Renal cortical epithelial cell (primary cell): Measurements from ENCODE around the gene PNMA8B. TPM values are rescaled to one million over a fixed set of nuclear protein-coding genes. Genes with fewer than 3 reads are reported as not detected.

ENCODE experiments used
- DNase-seq: peaks from one replicate; pipeline ENCODE4 v3.0.0-alpha.2; 2011; ENCODE audit warnings: low read depth
- total RNA-seq: library from RNA; depleted of rRNA; stranded (reverse); fragments of >200 nt; gene quantifications from 2 replicates; pipeline ENCODE4 v1.2.3, GENCODE V29; 2014

Gene PNMA8B
- total RNA-seq, 1 donor from 2014 or later, result 0.85 TPM

GRCh38 chr19:46456930-46457329 lies 38.7 kb downstream of the PNMA8B start:
- DNase-seq, result no peak

GRCh38 chr19:46454244-46454643 lies 41.4 kb downstream of the PNMA8B start:
- DNase-seq, result no peak

GRCh38 chr19:46453661-46454060 lies 42.0 kb downstream of the PNMA8B start:
- no peak for DNase-seq

GRCh38 chr19:46452186-46452585 lies 43.5 kb downstream of the PNMA8B start:
- no peak for DNase-seq

DNA sequence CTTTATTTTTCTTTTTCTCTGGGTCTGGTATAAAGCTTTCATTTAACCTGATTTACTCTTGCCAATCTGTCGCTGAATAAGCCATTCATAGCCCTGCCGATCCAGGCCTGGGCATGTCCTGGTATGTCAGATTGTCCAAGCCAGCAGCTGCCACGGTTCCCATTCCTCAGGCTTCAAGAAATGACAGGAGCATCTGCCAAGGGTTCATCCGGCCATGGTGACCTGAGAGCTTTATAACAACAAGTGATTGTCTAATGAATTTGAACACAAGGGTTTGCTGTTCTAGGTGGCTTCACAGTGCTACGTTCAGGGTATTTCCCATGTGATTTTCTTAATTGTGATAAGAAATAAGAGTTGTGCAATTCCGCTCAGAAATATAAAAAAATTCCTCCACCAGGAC lies 44.3 kb downstream of the PNMA8B start:
- no peak for DNase-seq

GRCh38 chr19:46450737-46451136 lies 44.9 kb downstream of the PNMA8B start:
- DNase-seq, result no peak

DNA sequence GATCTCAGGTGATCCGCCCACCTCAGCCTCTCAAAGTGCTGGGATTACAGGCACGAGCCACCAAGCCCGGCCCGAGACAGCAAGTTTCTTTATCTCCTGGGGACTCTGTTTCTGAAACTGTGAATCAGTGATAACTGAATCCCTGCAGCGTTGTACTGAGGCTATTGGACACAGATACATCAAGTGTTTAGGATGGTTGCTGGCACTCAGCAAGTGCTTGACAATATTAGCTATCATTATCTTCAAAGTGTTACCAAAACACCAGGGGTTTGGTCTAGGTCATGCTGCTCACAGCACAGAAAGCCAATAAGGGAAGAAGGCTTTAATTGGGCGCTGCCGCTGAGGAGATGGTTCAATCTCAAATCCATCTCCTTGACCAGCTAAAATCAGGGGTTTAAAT lies 46.4 kb downstream of the PNMA8B start:
- no peak for DNase-seq

- DNase-seq, result no peak
Observed at GRCh38 chr19:46448601-46449000, 47.1 kb downstream of the PNMA8B start.

DNA sequence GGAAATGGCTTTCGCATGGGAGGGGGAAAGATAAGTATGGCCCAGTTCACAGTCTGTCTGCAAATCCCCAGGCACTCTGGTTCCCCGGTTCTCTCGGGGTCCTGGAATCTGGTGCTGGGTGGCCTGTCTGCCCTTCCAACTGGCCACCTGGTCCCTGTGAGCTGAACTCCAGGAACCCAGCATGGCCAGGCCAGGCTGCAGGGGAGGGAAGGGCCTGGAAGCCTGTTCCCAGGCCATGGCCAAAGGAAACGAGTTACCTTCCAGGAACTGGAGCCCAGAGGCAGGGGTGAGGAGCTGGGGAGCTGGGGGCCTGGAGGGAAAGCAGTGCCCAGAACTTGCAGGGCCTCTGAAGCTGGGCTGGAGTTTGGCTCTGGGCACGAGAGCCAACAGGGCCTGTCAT lies 47.8 kb downstream of the PNMA8B start:
- DNase-seq, result no peak

GRCh38 chr19:46447006-46447405 lies 48.7 kb downstream of the PNMA8B start:
- no peak for DNase-seq

GRCh38 chr19:46446021-46446420 lies 49.6 kb downstream of the PNMA8B start:
- no peak for DNase-seq

- peak; percentile 59 for DNase-seq
Observed at GRCh38 chr19:46442808-46443450, 52.7 kb downstream of the PNMA8B start.

DNA sequence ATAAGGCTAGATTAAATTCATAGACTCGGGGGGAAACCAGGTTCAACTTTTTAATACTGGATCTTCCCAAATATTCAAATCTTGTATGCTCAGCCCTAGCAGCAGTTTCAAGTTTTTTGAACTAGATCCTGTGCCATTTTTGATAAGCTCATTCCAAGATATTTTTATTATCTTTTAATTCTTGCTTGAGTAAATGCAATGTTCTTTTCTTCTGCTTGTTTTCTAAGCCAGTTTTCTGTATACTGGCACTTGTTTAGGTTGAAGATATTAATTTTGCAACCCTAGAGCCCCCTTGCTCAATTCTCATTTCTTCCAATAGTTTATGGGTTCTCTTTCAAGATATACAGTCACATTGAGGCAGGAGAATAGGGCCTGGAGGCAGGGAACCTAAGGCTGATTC lies 53.8 kb downstream of the PNMA8B start:
- no peak for DNase-seq

Other genes with a start within 250 kb of the PNMA8B start
- gene HIF3A, start 198.8 kb downstream of the PNMA8B start, total RNA-seq, result 1.1 TPM in 1 of 2 replicates, not detected in the other
- gene PPP5C, start 148.8 kb downstream of the PNMA8B start, total RNA-seq, result 36.6 and 64.9 TPM in 2 replicates
- 14.1 and 30.7 TPM in 2 replicates for gene CCDC8, start 82.3 kb downstream of the PNMA8B start, total RNA-seq
- gene PNMA8C, start 66.9 kb downstream of the PNMA8B start, total RNA-seq, result not detected in 2 replicates
- 1.2 and 15.4 TPM in 2 replicates for gene PNMA8A, start 24.3 kb downstream of the PNMA8B start, total RNA-seq
- 181 and 302 TPM in 2 replicates for gene CALM3, start 105.5 kb upstream of the PNMA8B start, total RNA-seq
- not detected in 2 replicates for gene PTGIR, start 129.2 kb upstream of the PNMA8B start, total RNA-seq
- not detected in 2 replicates for gene GNG8, start 140.3 kb upstream of the PNMA8B start, total RNA-seq
- not detected in 2 replicates for gene DACT3, start 165.3 kb upstream of the PNMA8B start, total RNA-seq
- 25.2 and 61.1 TPM in 2 replicates for gene PRKD2, start 221.2 kb upstream of the PNMA8B start, total RNA-seq